ENCODE measurements around the gene ELMO3.

ELMO3 gene

DNA sequence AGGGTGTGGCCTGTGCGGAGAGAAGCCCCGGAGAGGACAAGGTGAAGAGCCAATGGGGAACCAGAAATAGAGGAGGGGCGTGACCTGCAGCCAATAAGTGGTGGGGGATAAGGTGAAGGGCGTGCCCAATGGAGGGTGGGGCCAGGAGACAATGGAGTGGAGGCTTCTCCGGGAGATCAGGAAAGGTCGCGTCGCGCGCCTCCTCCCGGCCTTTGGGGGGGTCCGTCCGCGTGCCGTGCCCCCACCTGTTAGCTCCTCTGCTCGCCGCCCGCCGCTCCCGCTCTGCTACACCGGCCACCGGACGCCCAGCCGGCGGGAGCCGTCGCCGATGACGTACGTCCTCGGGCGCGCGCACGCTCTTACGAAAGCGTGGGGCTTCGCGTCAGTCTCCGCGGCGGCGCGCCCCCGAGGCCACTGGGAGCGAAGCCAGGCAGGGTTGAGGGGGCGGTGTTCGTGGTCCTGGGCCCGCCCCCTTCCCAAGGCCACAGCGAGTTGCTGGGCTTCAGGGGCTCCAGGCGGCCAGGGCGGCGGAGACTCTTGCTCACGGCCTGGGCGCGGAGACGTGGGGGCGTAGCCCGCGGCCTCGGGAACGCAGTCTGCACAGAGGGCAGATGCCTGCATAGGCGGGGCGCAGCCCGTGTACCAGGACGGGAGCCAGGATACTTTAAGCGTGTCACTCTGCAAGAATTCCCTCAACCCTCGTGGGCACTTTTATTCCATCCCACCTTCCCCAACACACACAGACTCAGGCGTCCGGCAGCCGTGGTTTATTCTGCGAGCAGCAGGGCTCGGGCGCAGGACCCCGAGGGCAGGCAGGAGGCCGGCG lies 15.1 kb upstream of the ELMO3 start, which contains the start of gene MATCAP1:
MATCAP1 (minus strand) TSS at position 337 of the 826 bp plus-strand sequence. CDS start 3,353 bp downstream, outside the sequence.
- CTCF ChIA-PET: interaction anchor here (0.5 to 2.6 kb wide), 14 partner anchors 9 to 1191 kb away, joined by 3 to 30 read pairs (median 6); partner anchors contain the start of gene CES3
- TF ChIP-seq, protein P1, sequence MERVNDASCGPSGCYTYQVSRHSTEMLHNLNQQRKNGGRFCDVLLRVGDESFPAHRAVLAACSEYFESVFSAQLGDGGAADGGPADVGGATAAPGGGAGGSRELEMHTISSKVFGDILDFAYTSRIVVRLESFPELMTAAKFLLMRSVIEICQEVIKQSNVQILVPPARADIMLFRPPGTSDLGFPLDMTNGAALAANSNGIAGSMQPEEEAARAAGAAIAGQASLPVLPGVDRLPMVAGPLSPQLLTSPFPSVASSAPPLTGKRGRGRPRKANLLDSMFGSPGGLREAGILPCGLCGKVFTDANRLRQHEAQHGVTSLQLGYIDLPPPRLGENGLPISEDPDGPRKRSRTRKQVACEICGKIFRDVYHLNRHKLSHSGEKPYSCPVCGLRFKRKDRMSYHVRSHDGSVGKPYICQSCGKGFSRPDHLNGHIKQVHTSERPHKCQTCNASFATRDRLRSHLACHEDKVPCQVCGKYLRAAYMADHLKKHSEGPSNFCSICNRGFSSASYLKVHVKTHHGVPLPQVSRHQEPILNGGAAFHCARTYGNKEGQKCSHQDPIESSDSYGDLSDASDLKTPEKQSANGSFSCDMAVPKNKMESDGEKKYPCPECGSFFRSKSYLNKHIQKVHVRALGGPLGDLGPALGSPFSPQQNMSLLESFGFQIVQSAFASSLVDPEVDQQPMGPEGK (tag by site-specific recombination; IDR thresholded peaks at IDR 0.05): peak; percentile 95
- TF ChIP-seq ZNF571 (tag by site-specific recombination; IDR thresholded peaks at IDR 0.05) (no peak), ZFP3 (tag by site-specific recombination; IDR thresholded peaks at IDR 0.05; ENCODE audit: low read depth) (no peak), ZNF335 (tag by site-specific recombination; conservative IDR thresholded peaks at IDR 0.05) (peak; percentile 98), KLF7 (tag by site-specific recombination; IDR thresholded peaks at IDR 0.05; ENCODE audit: borderline replicate concordance) (0 out of 2 replicates have a peak, but pooled peaks have one; percentile 8), ZNF133 (tag by site-specific recombination; IDR thresholded peaks at IDR 0.05) (no peak), ZNF138 (tag by site-specific recombination; IDR thresholded peaks at IDR 0.05; ENCODE audit: borderline replicate concordance) (no peak), ZNF473 (tag by site-specific recombination; IDR thresholded peaks at IDR 0.05) (no peak), ZBTB7A (tag by site-specific recombination; IDR thresholded peaks at IDR 0.05; ENCODE audit: low read depth) (peak; percentile 40; the same call in 1 of the 2 replicates), SCRT2 (tag by site-specific recombination; IDR thresholded peaks at IDR 0.05) (peak; percentile 97), ZBTB8A (tag by site-specific recombination; IDR thresholded peaks at IDR 0.05) (peak; percentile 94), ZNF658 (tag by site-specific recombination; IDR thresholded peaks at IDR 0.05) (no peak), ZNF843 (tag by site-specific recombination; IDR thresholded peaks at IDR 0.05) (0 out of 2 replicates have a peak, but pooled peaks have one; percentile 18), YY1 (tag by site-specific recombination; IDR thresholded peaks at IDR 0.05) (no peak), KLF10 (tag by site-specific recombination; IDR thresholded peaks at IDR 0.05) (peak; percentile 66; the same call in 1 of the 2 replicates), ZXDB (tag by site-specific recombination; IDR thresholded peaks at IDR 0.05) (peak; percentile 83), ZNF521 (tag by site-specific recombination; IDR thresholded peaks at IDR 0.05) (no peak), ZBTB21 (tag by site-specific recombination; IDR thresholded peaks at IDR 0.05) (peak; percentile 94), ZNF391 (tag by site-specific recombination; IDR thresholded peaks at IDR 0.05; ENCODE audit: borderline replicate concordance, low read depth) (0 out of 2 replicates have a peak, but pooled peaks have one; percentile 22), KLF9 (tag by site-specific recombination; IDR thresholded peaks at IDR 0.05; ENCODE audit: low read depth) (peak; percentile 96), ZNF510 (tag by site-specific recombination; IDR thresholded peaks at IDR 0.05; ENCODE audit: insufficient replicate concordance) (no peak)
- TF ChIP-seq, protein P2, sequence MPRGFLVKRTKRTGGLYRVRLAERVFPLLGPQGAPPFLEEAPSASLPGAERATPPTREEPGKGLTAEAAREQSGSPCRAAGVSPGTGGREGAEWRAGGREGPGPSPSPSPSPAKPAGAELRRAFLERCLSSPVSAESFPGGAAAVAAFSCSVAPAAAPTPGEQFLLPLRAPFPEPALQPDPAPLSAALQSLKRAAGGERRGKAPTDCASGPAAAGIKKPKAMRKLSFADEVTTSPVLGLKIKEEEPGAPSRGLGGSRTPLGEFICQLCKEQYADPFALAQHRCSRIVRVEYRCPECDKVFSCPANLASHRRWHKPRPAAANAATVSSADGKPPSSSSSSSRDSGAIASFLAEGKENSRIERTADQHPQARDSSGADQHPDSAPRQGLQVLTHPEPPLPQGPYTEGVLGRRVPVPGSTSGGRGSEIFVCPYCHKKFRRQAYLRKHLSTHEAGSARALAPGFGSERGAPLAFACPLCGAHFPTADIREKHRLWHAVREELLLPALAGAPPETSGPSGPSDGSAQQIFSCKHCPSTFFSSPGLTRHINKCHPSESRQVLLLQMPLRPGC (tag by site-specific recombination; IDR thresholded peaks at IDR 0.05): no peak
- TF ChIP-seq, protein P3, sequence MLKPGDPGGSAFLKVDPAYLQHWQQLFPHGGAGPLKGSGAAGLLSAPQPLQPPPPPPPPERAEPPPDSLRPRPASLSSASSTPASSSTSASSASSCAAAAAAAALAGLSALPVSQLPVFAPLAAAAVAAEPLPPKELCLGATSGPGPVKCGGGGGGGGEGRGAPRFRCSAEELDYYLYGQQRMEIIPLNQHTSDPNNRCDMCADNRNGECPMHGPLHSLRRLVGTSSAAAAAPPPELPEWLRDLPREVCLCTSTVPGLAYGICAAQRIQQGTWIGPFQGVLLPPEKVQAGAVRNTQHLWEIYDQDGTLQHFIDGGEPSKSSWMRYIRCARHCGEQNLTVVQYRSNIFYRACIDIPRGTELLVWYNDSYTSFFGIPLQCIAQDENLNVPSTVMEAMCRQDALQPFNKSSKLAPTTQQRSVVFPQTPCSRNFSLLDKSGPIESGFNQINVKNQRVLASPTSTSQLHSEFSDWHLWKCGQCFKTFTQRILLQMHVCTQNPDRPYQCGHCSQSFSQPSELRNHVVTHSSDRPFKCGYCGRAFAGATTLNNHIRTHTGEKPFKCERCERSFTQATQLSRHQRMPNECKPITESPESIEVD (tag by site-specific recombination; IDR thresholded peaks at IDR 0.05): no peak
- TF ChIP-seq, protein P4, sequence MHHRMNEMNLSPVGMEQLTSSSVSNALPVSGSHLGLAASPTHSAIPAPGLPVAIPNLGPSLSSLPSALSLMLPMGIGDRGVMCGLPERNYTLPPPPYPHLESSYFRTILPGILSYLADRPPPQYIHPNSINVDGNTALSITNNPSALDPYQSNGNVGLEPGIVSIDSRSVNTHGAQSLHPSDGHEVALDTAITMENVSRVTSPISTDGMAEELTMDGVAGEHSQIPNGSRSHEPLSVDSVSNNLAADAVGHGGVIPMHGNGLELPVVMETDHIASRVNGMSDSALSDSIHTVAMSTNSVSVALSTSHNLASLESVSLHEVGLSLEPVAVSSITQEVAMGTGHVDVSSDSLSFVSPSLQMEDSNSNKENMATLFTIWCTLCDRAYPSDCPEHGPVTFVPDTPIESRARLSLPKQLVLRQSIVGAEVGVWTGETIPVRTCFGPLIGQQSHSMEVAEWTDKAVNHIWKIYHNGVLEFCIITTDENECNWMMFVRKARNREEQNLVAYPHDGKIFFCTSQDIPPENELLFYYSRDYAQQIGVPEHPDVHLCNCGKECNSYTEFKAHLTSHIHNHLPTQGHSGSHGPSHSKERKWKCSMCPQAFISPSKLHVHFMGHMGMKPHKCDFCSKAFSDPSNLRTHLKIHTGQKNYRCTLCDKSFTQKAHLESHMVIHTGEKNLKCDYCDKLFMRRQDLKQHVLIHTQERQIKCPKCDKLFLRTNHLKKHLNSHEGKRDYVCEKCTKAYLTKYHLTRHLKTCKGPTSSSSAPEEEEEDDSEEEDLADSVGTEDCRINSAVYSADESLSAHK (tag by site-specific recombination; IDR thresholded peaks at IDR 0.05): peak; percentile 8; the same call in 1 of the 2 replicates
- TF ChIP-seq, protein P5, sequence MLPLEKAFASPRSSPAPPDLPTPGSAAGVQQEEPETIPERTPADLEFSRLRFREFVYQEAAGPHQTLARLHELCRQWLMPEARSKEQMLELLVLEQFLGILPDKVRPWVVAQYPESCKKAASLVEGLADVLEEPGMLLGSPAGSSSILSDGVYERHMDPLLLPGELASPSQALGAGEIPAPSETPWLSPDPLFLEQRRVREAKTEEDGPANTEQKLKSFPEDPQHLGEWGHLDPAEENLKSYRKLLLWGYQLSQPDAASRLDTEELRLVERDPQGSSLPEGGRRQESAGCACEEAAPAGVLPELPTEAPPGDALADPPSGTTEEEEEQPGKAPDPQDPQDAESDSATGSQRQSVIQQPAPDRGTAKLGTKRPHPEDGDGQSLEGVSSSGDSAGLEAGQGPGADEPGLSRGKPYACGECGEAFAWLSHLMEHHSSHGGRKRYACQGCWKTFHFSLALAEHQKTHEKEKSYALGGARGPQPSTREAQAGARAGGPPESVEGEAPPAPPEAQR (tag by site-specific recombination; IDR thresholded peaks at IDR 0.05): no peak
- TF ChIP-seq, protein P6, sequence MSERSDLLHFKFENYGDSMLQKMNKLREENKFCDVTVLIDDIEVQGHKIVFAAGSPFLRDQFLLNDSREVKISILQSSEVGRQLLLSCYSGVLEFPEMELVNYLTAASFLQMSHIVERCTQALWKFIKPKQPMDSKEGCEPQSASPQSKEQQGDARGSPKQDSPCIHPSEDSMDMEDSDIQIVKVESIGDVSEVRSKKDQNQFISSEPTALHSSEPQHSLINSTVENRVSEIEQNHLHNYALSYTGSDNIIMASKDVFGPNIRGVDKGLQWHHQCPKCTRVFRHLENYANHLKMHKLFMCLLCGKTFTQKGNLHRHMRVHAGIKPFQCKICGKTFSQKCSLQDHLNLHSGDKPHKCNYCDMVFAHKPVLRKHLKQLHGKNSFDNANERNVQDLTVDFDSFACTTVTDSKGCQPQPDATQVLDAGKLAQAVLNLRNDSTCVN (tag by site-specific recombination; optimal IDR thresholded peaks at IDR 0.05): peak; percentile 99

More for the DNA sequence above, 15.1 kb upstream of the ELMO3 start, which contains the start of gene MATCAP1:
- POLR2A ChIA-PET: interaction anchor here (0.9 to 1.1 kb wide), 4 partner anchors 9 to 64 kb away, joined by 3 read pairs; partner anchors contain the start of genes B3GNT9 and FHOD1
- no peaks in the 10 kb centered on the region for H3K9me3 ChIP-seq (ENCODE audit: control insufficient read depth, insufficient read depth, low read depth, low read length)
- H3K4me1 ChIP-seq (ENCODE audit: control insufficient read depth, insufficient read depth, low read length): peaks cover 9% of the 10 kb centered on the region
- H3K27ac ChIP-seq (ENCODE audit: extremely low read depth, low read depth, low read length): peak within 1 kb of the TSS; percentile 88
- H3K36me3 ChIP-seq (ENCODE audit: control insufficient read depth in 2 of 2, insufficient read depth in 1 of 2, low read length in 2 of 2): peaks cover 0 to 22% of the 10 kb centered on the region in 2 experiments; a peak in 1 of 3 replicates
- peak within 1 kb of the TSS; percentile 84 for H3K4me3 ChIP-seq (ENCODE audit: low read depth, low read length)
